Activated CD4-positive, alpha-beta T cell treated with anti-CD3 and anti-CD28 coated beads, Interleukin-10, Interleukin-2, amounts not matched to agents 100 ng/mL and 50 ng/mL, durations not matched to agents 16 hours and 8 hours (primary cell): ENCODE data around the gene RIMKLB.
"Not testable (repeated sequence)": the region's sequence is repeated elsewhere in the genome, so short reads cannot be mapped to it uniquely, and the experiment has no call there.

Experiments
- DNase-seq: peaks from one replicate; pipeline ENCODE4 v3.0.0-alpha.2; 2020

RIMKLB gene

GRCh38 chr12:8779862-8780261 lies 82.1 kb downstream of the RIMKLB start:
- no peak for DNase-seq

- DNase-seq = no peak
Observed at GRCh38 chr12:8780389-8780788, 82.6 kb downstream of the RIMKLB start.

- DNase-seq = no peak
Observed at GRCh38 chr12:8781381-8782127, 83.8 kb downstream of the RIMKLB start.

- no peak for DNase-seq
Observed at GRCh38 chr12:8784290-8784888, 86.6 kb downstream of the RIMKLB start.

GRCh38 chr12:8785499-8785898 lies 87.7 kb downstream of the RIMKLB start:
- DNase-seq = no peak

GRCh38 chr12:8787206-8787605 lies 89.4 kb downstream of the RIMKLB start:
- DNase-seq = not testable (repeated sequence)

GRCh38 chr12:8788706-8789105 lies 90.9 kb downstream of the RIMKLB start:
- not testable (repeated sequence) for DNase-seq

- DNase-seq = not testable (repeated sequence)
Observed at GRCh38 chr12:8789341-8790013, 91.7 kb downstream of the RIMKLB start.

- not testable (repeated sequence) for DNase-seq
Observed at GRCh38 chr12:8793226-8793625, 95.4 kb downstream of the RIMKLB start.

- not testable (repeated sequence) for DNase-seq
Observed at GRCh38 chr12:8794611-8795010, 96.8 kb downstream of the RIMKLB start.

- DNase-seq = no peak
Observed at GRCh38 chr12:8796831-8797626, 99.2 kb downstream of the RIMKLB start.

GRCh38 chr12:8801213-8801612 lies 103.4 kb downstream of the RIMKLB start:
- not testable (repeated sequence) for DNase-seq

GRCh38 chr12:8804833-8805232 lies 107.0 kb downstream of the RIMKLB start:
- not testable (repeated sequence) for DNase-seq

- not testable (repeated sequence) for DNase-seq
Observed at GRCh38 chr12:8805487-8805886, 107.7 kb downstream of the RIMKLB start.

GRCh38 chr12:8807084-8807483 lies 109.3 kb downstream of the RIMKLB start:
- DNase-seq = not testable (repeated sequence)

GRCh38 chr12:8810112-8810511 lies 112.3 kb downstream of the RIMKLB start:
- not testable (repeated sequence) for DNase-seq

GRCh38 chr12:8813572-8814357 lies 116.0 kb downstream of the RIMKLB start:
- no peak for DNase-seq

- DNase-seq = no peak
Observed at GRCh38 chr12:8816448-8817050, 118.8 kb downstream of the RIMKLB start.

GRCh38 chr12:8817856-8818255 lies 120.1 kb downstream of the RIMKLB start:
- no peak for DNase-seq

- DNase-seq = no peak
Observed at GRCh38 chr12:8818526-8818925, 120.7 kb downstream of the RIMKLB start.

GRCh38 chr12:8819666-8819980 lies 121.8 kb downstream of the RIMKLB start:
- DNase-seq = no peak
